Thyroid gland (tissue), 4 donors: ENCODE results near the gene LRMDA.

ENCODE experiments used
- CTCF ChIP-seq, 6 experiments: fragments of 200-600 bp in 3 of 6; fragments of 450-650 bp in 3 of 6; sonication (generic) in 3 of 6; IDR thresholded peaks; one replicate each; pipeline ENCODE4 v1.5.1; 2016 to 2019; ENCODE audit warnings: antibody characterized with exemption in 6 of 6, mild to moderate bottlenecking in 2 of 6, inconsistent platforms in 1 of 6, moderate library complexity in 1 of 6
- POLR2A ChIP-seq, 2 donors: fragments of 450-650 bp; IDR thresholded peaks; one replicate each; pipeline ENCODE4 v1.6.1; 2017; ENCODE audit warnings: antibody characterized with exemption in 2 of 2, mild to moderate bottlenecking in 2 of 2, moderate library complexity in 1 of 2

- no peak for TF ChIP-seq CTCF (IDR thresholded peaks at IDR 0.05)
- TF ChIP-seq POLR2A (IDR thresholded peaks at IDR 0.05), result no peak
These were observed 684.2 kb downstream of the LRMDA start for GRCh38 chr10:76115471-76116155.
